H9 (cell line): ENCODE measurements around the gene RAP1GAP. TPM values are rescaled to one million over a fixed set of nuclear protein-coding genes. Genes with fewer than 3 reads are reported as not detected.

Source experiments
- DNase-seq: peaks from one replicate; pipeline ENCODE4 v3.0.0-alpha.2; 2017
- H2AFZ ChIP-seq: one replicate; pipeline ENCODE4 v1.6.1; 2013; ENCODE audit warnings: mild to moderate bottlenecking, low read length, control low read depth, moderate library complexity
- H2AK5ac ChIP-seq: 2 replicates; pipeline ENCODE4 v1.6.1; 2013; ENCODE audit warnings: low read length, control low read depth, mixed read lengths; ENCODE audit not compliant: insufficient read length
- H2BK120ac ChIP-seq: one replicate; pipeline ENCODE4 v1.6.1; 2013; ENCODE audit warnings: low read depth, mild to moderate bottlenecking, low read length, control low read depth, inconsistent platforms; ENCODE audit not compliant: poor library complexity, severe bottlenecking
- H2BK12ac ChIP-seq: 2 replicates; pipeline ENCODE4 v1.6.1; 2013; ENCODE audit warnings: low read length, control low read depth, mixed read lengths, low read depth; ENCODE audit not compliant: insufficient read length
- H2BK15ac ChIP-seq: 2 replicates; pipeline ENCODE4 v1.6.1; 2013; ENCODE audit warnings: low read depth, low read length, control low read depth
- H2BK20ac ChIP-seq: one replicate; pipeline ENCODE4 v1.6.1; 2013; ENCODE audit warnings: low read depth, mild to moderate bottlenecking, low read length, control low read depth, inconsistent platforms; ENCODE audit not compliant: poor library complexity, severe bottlenecking
- H2BK5ac ChIP-seq: 2 replicates; pipeline ENCODE4 v1.6.1; 2013; ENCODE audit warnings: low read length, control low read depth, mixed read lengths; ENCODE audit not compliant: insufficient read length
- H3K14ac ChIP-seq: 2 replicates; pipeline ENCODE4 v1.6.1; 2013; ENCODE audit warnings: low read length, control low read depth; ENCODE audit not compliant: insufficient read depth
- H3K18ac ChIP-seq: 2 replicates; pipeline ENCODE4 v1.6.1; 2013; ENCODE audit warnings: low read depth, mild to moderate bottlenecking, mixed read lengths, low read length, control low read depth; ENCODE audit not compliant: insufficient read length
- H3K23ac ChIP-seq: 2 replicates; pipeline ENCODE4 v1.6.1; 2013; ENCODE audit warnings: low read length, control low read depth, mixed read lengths, low read depth; ENCODE audit not compliant: insufficient read length
- H3K23me2 ChIP-seq: 2 replicates; pipeline ENCODE4 v1.6.1; 2013; ENCODE audit warnings: low read depth, mild to moderate bottlenecking, mixed read lengths, low read length, control low read depth; ENCODE audit not compliant: insufficient read length, poor library complexity, severe bottlenecking
- H3K27ac ChIP-seq: 2 replicates; pipeline ENCODE4 v1.5.1; 2013; ENCODE audit warnings: low read length, control low read depth, mixed read lengths, low read depth; ENCODE audit not compliant: insufficient read length
- H3K27me3 ChIP-seq: 2 replicates; pipeline ENCODE4 v1.6.1; 2013; ENCODE audit warnings: low read length, control low read depth, inconsistent platforms; ENCODE audit not compliant: insufficient read depth
- H3K4ac ChIP-seq: 2 replicates; pipeline ENCODE4 v1.6.1; 2013; ENCODE audit warnings: low read depth, mild to moderate bottlenecking, control low read depth, inconsistent platforms, low read length, moderate library complexity
- H3K4me1 ChIP-seq: 2 replicates; pipeline ENCODE4 v1.6.1; 2013; ENCODE audit warnings: low read length, control low read depth, inconsistent platforms; ENCODE audit not compliant: insufficient read depth
- H3K4me2 ChIP-seq: 2 replicates; pipeline ENCODE4 v1.6.1; 2013; ENCODE audit warnings: low read length, control low read depth, mixed read lengths; ENCODE audit not compliant: insufficient read length, insufficient read depth
- H3K56ac ChIP-seq: 2 replicates; pipeline ENCODE4 v1.6.1; 2013; ENCODE audit warnings: low read depth, mild to moderate bottlenecking, mixed read lengths, low read length, control low read depth; ENCODE audit not compliant: insufficient read length
- H3K79me1 ChIP-seq: 2 replicates; pipeline ENCODE4 v1.6.1; 2013; ENCODE audit warnings: low read depth, mild to moderate bottlenecking, moderate library complexity, low read length, control low read depth, inconsistent platforms; ENCODE audit not compliant: insufficient read depth, poor library complexity, severe bottlenecking
- H3K79me2 ChIP-seq: 2 replicates; pipeline ENCODE4 v1.6.1; 2013; ENCODE audit warnings: low read length, control low read depth, inconsistent platforms; ENCODE audit not compliant: insufficient read depth
- H3K9ac ChIP-seq: 2 replicates; pipeline ENCODE4 v1.6.1; 2013; ENCODE audit warnings: low read length, control low read depth, mixed read lengths; ENCODE audit not compliant: insufficient read length; ENCODE audit errors: extremely low read depth
- H3K9me3 ChIP-seq: one replicate; pipeline ENCODE4 v1.6.1; 2013; ENCODE audit warnings: low read depth, low read length, inconsistent platforms; ENCODE audit not compliant: control insufficient read depth
- H3T11ph ChIP-seq: one replicate; pipeline ENCODE4 v1.6.1; 2013; ENCODE audit warnings: mild to moderate bottlenecking, low read length, control low read depth, inconsistent platforms
- H4K20me1 ChIP-seq: one replicate; pipeline ENCODE4 v1.6.1; 2013; ENCODE audit not compliant: control insufficient read depth, insufficient read length, insufficient read depth
- H4K5ac ChIP-seq: 2 replicates; pipeline ENCODE4 v1.6.1; 2013; ENCODE audit warnings: low read depth, mild to moderate bottlenecking, mixed read lengths, low read length, control low read depth; ENCODE audit not compliant: insufficient read length
- H4K8ac ChIP-seq: replicated peaks from 2 replicates; pipeline ENCODE4 v1.6.1; 2013; ENCODE audit warnings: low read length, control low read depth, mixed read lengths, low read depth; ENCODE audit not compliant: insufficient read length
- H4K91ac ChIP-seq: 2 replicates; pipeline ENCODE4 v1.6.1; 2013; ENCODE audit warnings: low read depth, mild to moderate bottlenecking, moderate library complexity, mixed read lengths, low read length, control low read depth; ENCODE audit not compliant: insufficient read length
- H3K27ac Mint-ChIP-seq, 3 experiments: 2 replicates in 2 of 3; 3 replicates in 1 of 3; pipeline ENCODE4 v1.8.0; 2020 to 2021; ENCODE audit warnings: mixed read lengths in 3 of 3, mild to moderate bottlenecking in 1 of 3, moderate library complexity in 1 of 3
- H3K27me3 Mint-ChIP-seq: 2 replicates; pipeline ENCODE4 v1.8.0; 2021; ENCODE audit warnings: low read depth, mild to moderate bottlenecking, moderate library complexity, mixed read lengths
- H3K36me3 Mint-ChIP-seq, 3 experiments: 2 replicates in 2 of 3; 3 replicates in 1 of 3; pipeline ENCODE4 v1.8.0; 2020 to 2021; ENCODE audit warnings: low read depth in 3 of 3, mixed read lengths in 3 of 3; ENCODE audit not compliant: insufficient read depth in 1 of 3
- H3K4me1 Mint-ChIP-seq, 2 experiments: 2 replicates each; pipeline ENCODE4 v1.8.0; 2020; ENCODE audit warnings: mixed read lengths in 2 of 2
- H3K4me3 Mint-ChIP-seq, 2 experiments: 2 replicates in 1 of 2; 3 replicates in 1 of 2; pipeline ENCODE4 v1.8.0; 2020 to 2021; ENCODE audit warnings: mild to moderate bottlenecking in 2 of 2, mixed read lengths in 2 of 2, moderate library complexity in 1 of 2
- H3K9me3 Mint-ChIP-seq, 2 experiments: 2 replicates in 1 of 2; 3 replicates in 1 of 2; pipeline ENCODE4 v1.8.0; 2020; ENCODE audit warnings: mild to moderate bottlenecking in 2 of 2, mixed read lengths in 2 of 2, moderate library complexity in 1 of 2
- CTCF ChIP-seq: fragments of 200-600 bp; sonication (generic); conservative IDR thresholded peaks from 3 replicates; pipeline ENCODE4 v1.8.0; 2021; ENCODE audit warnings: antibody characterized with exemption, mild to moderate bottlenecking
- WGBS: extraction: QIAGEN DNeasy Blood & Tissue Kit; methylation state at CpG from one replicate; pipeline ENCODE4 v1.1.7; 2013; ENCODE audit warnings: missing lambda C conversion rate, low lambda C conversion rate, mixed read lengths; ENCODE audit not compliant: insufficient read length; ENCODE audit errors: extremely low coverage; 5-methylcytosine and 5-hydroxymethylcytosine counted together
- total RNA-seq: library from RNA; stranded (reverse); gene quantifications from 2 replicates; pipeline ENCODE4 v1.2.1, GENCODE V29; 2021

Gene RAP1GAP
- total RNA-seq, 1 experiment from 2014 or later = 7.9 TPM

GRCh38 chr1:21562896-21563295 lies 106.3 kb downstream of the RAP1GAP start:
- Histone ChIP-seq H2BK20ac (no peak overlapping the region), H3K23ac (no peak overlapping the region), H3K27ac (no peak overlapping the region), H3K27me3 (no peaks in the 10 kb centered on the region), H4K8ac (no peak overlapping the region), H2BK15ac (no peak overlapping the region), H3K4me1 (no peaks in the 10 kb centered on the region), H4K20me1 (no peaks in the 10 kb centered on the region), H3K4me2 (no peak overlapping the region), H3K14ac (no peak overlapping the region), H2BK120ac (no peak overlapping the region), H3K23me2 (no peaks in the 10 kb centered on the region), H2BK12ac (no peak overlapping the region), H3K79me1 (no peaks in the 10 kb centered on the region), H2AK5ac (no peak overlapping the region), H3K56ac (no peak overlapping the region), H3K79me2 (no peaks in the 10 kb centered on the region), H4K91ac (no peak overlapping the region), H2BK5ac (no peak overlapping the region), H3K9ac (no peak overlapping the region), H3K4ac (no peak overlapping the region), H2AFZ (no peak overlapping the region), H4K5ac (no peak overlapping the region), H3K9me3 (no peaks in the 10 kb centered on the region), H3K18ac (no peak overlapping the region), H3T11ph (no peak overlapping the region)
- no peaks in the 10 kb centered on the region for H3K9me3 Mint-ChIP-seq
- DNase-seq = no peak
- no CpG with 5 or more reads among the region's 15 CpGs for WGBS
- H3K4me3 Mint-ChIP-seq = no peak overlapping the region
- TF ChIP-seq CTCF = no peak
- no peaks in the 10 kb centered on the region; the same call in 1 of the 2 replicates for H3K27me3 Mint-ChIP-seq
- H3K27ac Mint-ChIP-seq = no peak overlapping the region
- peaks cover 0 to 2% of the 10 kb centered on the region in 2 experiments; a peak in 1 of 4 replicates for H3K4me1 Mint-ChIP-seq
- H3K36me3 Mint-ChIP-seq = peaks cover 0 to 20% (median 1%) of the 10 kb centered on the region in 3 experiments; a peak in 4 of 7 replicates
